Measurements from ENCODE around the gene SUSD1. TPM values are rescaled to one million over a fixed set of nuclear protein-coding genes. Genes with fewer than 3 reads are reported as not detected.

The SUSD1 gene
- polyA plus RNA-seq, 3 donors = 32.6 to 41.6 (median 34.5) TPM

DNA sequence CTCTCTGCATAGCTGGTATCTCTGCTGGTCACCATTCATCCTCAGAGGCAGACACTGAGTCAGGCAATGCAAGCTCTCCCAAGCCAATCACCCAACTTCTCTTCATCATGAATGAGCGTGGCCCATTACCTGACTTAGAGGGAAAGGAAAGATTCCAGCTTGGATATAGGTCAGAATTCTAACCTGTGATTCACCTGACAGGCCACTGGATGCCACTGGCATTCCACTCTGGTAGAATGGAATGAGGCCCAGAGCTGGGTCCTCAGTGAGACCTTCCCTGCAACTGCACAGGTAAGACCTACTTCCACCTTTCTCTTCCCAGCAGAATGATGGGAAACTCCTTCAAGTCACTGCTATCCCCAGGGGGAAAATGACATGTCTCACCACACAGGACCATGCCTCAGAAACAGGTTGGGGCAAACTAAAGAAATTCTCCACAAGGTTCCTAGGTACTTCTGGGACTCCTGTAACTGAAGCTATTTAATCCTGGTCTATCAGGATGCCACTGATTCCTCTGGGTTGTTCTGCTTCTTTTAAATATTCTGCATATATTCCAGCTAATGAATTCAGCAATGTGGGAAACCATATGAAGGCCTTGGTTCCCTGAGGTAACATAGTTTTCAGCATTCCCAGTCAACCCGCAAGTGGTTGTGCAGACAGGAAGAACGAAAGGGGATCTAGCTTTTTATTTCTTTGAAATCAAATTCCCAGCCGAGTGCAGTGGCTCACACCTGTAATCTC lies 62.0 kb downstream of the SUSD1 start:
- DNase-seq (ENCODE audit: extremely low read depth in 1 of 11, low read depth in 9 of 11, low spot score in 4 of 11) = no peak

DNA sequence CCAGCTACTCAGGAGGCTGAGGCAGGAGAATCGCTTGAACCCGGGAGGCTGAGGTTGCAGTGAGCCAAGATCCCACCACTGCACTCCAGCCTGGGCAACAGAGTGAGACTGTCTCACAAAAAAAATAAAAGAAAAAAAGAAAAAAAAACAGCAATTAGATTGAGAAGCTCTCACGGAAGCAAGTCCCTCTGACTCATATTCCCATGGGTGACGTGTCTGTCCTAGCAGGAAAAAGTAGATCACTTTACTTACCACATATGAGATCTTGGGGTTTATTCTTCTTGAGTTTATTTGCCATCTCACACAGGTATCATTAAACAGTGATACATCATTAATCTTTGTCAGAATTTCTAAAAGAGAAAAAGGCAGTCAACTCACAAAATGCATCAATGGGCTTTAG lies 62.6 kb downstream of the SUSD1 start:
- no peak for DNase-seq (ENCODE audit: extremely low read depth in 1 of 11, low read depth in 9 of 11, low spot score in 4 of 11)

GRCh38 chr9:112111461-112111860 lies 63.6 kb downstream of the SUSD1 start:
- DNase-seq (ENCODE audit: extremely low read depth in 1 of 11, low read depth in 9 of 11, low spot score in 4 of 11) = no peak

- DNase-seq (ENCODE audit: extremely low read depth in 1 of 11, low read depth in 9 of 11, low spot score in 4 of 11) = no peak
Measured at GRCh38 chr9:112110777-112111113, 64.4 kb downstream of the SUSD1 start.

DNA sequence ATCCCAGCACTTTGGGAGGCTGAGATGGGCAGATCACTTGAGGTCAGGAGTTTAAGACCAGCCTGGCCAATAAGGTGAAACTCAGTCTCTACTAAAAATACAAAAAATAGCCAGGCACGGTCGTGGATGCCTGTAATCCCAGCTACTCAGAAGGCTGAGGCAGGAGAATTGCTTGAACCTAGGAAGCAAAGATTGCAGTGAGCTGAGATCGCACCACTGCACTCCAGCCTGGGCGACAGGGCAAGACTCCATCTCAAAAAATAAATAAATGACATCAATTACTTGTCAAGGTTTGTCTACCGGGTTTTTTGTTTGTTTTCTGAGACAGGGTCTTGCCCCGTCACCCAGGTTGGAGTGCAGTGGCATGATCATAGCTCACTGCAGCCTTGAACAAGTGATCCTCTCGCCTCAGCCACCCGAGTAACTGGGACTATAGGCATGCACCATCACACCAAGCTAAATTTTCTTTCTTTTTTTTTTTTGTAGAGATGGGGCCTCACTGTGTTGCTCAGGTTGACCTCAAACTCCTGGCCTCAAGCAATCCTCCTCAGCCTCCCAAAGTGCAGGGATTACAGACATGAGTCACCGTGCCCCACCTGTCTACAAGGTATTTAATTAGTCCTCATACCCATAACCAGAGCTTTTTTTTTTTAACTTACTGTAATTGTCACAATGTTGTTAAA lies 64.9 kb downstream of the SUSD1 start:
- no peak for DNase-seq (ENCODE audit: extremely low read depth in 1 of 11, low read depth in 9 of 11, low spot score in 4 of 11)

GRCh38 chr9:112104901-112105300 lies 70.2 kb downstream of the SUSD1 start:
- DNase-seq (ENCODE audit: extremely low read depth in 1 of 11, low read depth in 9 of 11, low spot score in 4 of 11) = no peak

- no peak for DNase-seq (ENCODE audit: extremely low read depth in 1 of 11, low read depth in 9 of 11, low spot score in 4 of 11)
Measured at GRCh38 chr9:112104401-112104800, 70.7 kb downstream of the SUSD1 start.

DNA sequence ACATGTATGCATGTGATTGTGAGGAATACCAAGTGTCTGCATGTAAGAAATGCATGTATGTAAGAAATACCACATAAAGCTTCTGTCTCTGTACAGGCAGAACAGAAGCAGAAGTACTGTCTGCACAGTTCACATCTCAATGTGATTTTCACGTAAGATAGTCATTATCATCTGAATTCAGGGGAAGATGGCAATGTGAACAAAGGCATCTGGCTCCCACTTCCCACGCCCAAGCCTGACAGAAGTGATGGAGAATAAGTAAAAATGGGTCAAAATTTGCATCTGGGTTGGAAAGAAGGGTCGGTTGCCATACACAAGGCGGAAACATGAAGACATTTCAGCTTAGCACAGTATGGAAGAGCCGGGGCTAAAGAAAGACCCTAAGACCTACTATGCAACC lies 71.7 kb downstream of the SUSD1 start:
- DNase-seq (ENCODE audit: extremely low read depth in 1 of 11, low read depth in 9 of 11, low spot score in 4 of 11) = no peak

- DNase-seq (ENCODE audit: extremely low read depth in 1 of 11, low read depth in 9 of 11, low spot score in 4 of 11) = peak in 9 of 11 donors; percentile 52 to 80 (median 66)
Measured at GRCh38 chr9:112097712-112098688, 77.1 kb downstream of the SUSD1 start.

DNA sequence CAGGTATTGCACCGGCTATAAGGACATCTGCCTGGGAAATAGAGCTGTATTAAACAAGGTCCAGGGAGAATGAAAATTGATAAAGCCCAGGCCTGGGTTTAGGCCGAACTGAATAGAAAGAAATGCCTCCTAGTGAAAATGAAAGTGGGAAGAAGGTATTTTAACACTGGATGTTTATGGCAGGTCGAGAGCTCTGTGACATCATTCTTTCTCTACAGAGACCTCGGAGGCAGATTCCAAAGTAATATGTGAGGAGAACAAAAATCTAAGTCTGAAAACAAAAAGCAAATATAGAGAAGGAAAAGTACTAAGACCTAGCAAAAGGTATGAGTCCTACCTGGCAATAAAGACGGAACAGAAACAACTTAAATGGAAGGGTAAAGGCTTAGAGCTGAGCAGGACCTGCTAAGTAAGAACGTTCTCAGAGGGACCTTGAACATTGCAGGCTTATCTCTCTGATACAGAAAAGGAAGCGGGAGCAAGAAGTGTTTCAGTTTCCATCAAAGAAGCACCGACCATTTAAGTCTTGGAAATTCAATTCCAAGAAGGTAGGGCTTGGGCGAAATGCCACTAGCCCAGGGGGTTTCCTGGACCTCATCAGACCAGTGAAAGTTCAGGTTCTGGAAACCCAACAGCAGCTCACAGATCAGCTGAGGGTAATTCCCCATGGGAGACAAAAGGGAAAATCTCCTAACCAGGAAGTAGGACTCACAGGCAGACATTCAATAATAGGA lies 80.0 kb downstream of the SUSD1 start:
- no peak for DNase-seq (ENCODE audit: extremely low read depth in 1 of 11, low read depth in 9 of 11, low spot score in 4 of 11)

DNA sequence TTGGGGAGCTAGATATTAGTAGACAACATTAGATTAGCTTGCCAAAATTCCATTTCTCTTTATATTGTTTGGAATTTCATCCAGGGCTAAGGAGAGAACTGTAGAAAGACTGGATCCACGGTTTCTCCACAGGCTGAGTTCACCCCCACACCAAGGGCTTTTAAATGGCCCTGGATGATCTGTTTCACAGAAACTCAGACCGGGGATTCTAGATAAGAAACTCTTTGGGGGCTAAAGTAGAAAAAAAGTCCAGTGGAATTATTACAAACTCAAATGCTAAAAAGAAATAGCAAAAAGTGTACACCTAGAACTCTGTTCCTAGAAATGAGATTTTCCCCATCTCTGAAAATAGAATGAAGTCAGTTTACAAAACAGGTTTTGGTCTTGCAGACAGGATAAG lies 80.9 kb downstream of the SUSD1 start:
- no peak for DNase-seq (ENCODE audit: extremely low read depth in 1 of 11, low read depth in 9 of 11, low spot score in 4 of 11)

DNA sequence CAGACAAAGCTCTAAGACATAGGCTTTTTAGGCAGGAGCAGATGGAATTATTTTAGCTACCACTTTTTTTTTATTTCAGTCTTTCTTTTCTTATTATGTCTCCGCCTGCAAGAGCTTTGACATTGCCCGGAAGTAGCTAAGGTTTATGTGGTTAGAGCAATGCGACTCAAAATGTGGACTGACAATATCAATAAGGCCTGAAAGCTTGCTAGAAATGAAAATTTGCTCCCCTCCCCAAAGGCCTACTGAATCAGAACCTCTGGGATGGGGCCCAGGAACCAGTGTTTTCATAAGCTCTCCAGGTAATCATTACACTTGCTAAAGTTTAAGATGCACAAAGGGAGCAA lies 81.3 kb downstream of the SUSD1 start:
- DNase-seq (ENCODE audit: extremely low read depth in 1 of 11, low read depth in 9 of 11, low spot score in 4 of 11) = no peak

GRCh38 chr9:112093147-112093869 lies 81.8 kb downstream of the SUSD1 start:
- DNase-seq (ENCODE audit: extremely low read depth in 1 of 11, low read depth in 9 of 11, low spot score in 4 of 11) = no peak

DNA sequence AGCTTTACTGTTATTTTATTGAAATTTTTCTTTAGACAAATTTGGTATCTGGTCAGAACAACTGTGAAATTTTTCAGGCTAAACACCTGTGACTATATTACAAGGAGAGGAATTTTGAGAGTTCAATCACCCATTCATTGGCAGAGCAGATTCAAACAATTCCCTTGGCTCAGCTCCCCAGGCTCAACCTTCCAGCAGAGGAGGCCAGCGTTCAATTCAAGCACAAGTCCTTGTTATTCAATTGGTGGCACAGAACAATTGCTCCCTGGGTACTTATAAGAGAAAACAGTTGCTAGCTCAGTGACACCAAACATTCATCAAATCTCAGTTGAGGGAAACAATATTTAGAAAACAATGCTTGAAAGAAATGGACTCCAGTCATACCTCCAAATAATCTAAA lies 83.3 kb downstream of the SUSD1 start:
- no peak for DNase-seq (ENCODE audit: extremely low read depth in 1 of 11, low read depth in 9 of 11, low spot score in 4 of 11)

DNA sequence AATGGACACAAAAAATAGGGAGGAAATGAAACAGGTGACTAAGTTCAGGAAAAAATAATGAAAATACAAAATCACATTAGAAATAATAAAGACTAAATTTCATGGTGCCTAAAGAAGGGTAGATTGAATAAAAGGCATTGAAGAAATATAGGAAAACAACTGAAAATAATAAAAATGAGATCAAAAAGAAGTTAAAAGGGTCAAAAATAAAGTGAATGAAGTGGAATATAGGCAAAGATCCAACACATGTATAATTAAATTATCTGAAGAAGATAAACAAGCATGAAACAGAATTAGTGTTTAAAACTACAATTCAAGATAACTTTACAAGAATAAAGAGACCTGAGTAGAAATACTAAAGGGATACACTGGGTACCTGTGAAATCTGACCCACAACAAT lies 87.6 kb downstream of the SUSD1 start:
- DNase-seq (ENCODE audit: extremely low read depth in 1 of 11, low read depth in 9 of 11, low spot score in 4 of 11) = no peak

DNA sequence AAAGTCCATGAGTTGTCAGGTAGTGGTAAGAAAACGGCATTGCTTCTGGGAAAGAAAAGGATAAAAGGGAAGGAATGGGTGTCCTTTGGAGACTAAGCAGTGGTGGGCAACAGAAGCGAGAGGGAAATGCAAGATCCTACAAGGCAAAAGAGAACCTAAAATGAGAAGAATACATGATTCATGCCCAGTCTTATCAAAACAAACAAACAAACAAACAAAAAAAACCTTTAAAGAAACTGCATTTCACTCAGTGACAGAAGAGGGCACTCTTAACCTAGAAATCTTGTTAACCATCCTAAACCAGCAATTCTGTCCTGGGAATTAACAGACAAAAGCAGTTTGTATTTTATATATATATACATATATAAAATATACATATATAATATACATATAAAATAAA lies 88.5 kb downstream of the SUSD1 start:
- no peak for DNase-seq (ENCODE audit: extremely low read depth in 1 of 11, low read depth in 9 of 11, low spot score in 4 of 11)

GRCh38 chr9:112084907-112085306 lies 90.2 kb downstream of the SUSD1 start:
- no peak for DNase-seq (ENCODE audit: extremely low read depth in 1 of 11, low read depth in 9 of 11, low spot score in 4 of 11)

DNA sequence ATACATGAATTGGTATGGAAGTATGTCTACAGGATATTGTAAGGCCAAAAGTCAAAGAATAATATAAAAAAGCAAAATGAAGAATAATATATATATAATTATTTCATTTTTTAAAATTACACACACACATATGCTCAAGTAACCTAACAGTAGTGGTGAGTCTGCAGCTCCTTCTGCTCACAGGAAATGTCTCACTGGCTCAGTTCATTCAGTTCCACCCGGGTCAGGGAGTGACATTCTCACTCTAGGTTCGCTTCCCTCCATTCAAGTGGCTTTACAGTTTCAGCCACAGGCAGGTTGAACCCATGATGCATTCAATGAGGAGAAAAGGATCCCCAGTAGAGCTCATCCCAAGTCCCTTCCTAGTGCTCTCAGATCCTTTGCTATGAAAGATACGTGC lies 90.8 kb downstream of the SUSD1 start:
- DNase-seq (ENCODE audit: extremely low read depth in 1 of 11, low read depth in 9 of 11, low spot score in 4 of 11) = no peak

Measured in renal cortex interstitium (tissue), 11 donors.